Activated T-cell treated with anti-CD3 and anti-CD28 coated beads, Interleukin-2, amount 50 U/mL, for 4 hours (primary cell): ENCODE results near the gene ATG4C. TPM values are rescaled to one million over a fixed set of nuclear protein-coding genes. Genes with fewer than 3 reads are reported as not detected.

Experiments
- ATAC-seq, 2 donors: fragments of 200-7000 bp; cut with Tn5 transposase; one replicate each; pipeline ENCODE4 v1.10.0; 2021
- DNase-seq: peaks from one replicate; pipeline ENCODE4 v3.0.0-alpha.2; 2020
- H3K27me3 Mint-ChIP-seq: one replicate; pipeline ENCODE4 v1.8.0; 2021; ENCODE audit warnings: low read depth, mixed read lengths
- H3K36me3 Mint-ChIP-seq: one replicate; pipeline ENCODE4 v1.8.0; 2022; ENCODE audit warnings: mixed read lengths; ENCODE audit not compliant: insufficient read depth
- H3K4me1 Mint-ChIP-seq: one replicate; pipeline ENCODE4 v1.8.0; 2021; ENCODE audit warnings: low read depth, mixed read lengths
- H3K4me3 Mint-ChIP-seq: one replicate; pipeline ENCODE4 v1.8.0; 2021; ENCODE audit warnings: mild to moderate bottlenecking, moderate library complexity, mixed read lengths
- H3K9me3 Mint-ChIP-seq: one replicate; pipeline ENCODE4 v1.8.0; 2021; ENCODE audit warnings: mixed read lengths
- total RNA-seq, 3 donors: library from RNA; stranded (reverse); gene quantifications; one replicate each; pipeline ENCODE4 v1.2.1, GENCODE V29; 2021

Gene ATG4C
- total RNA-seq, 3 donors from 2014 or later: 7.8 to 15.0 (median 9.4) TPM

GRCh38 chr1:62841587-62842169, 57.7 kb downstream of the ATG4C start:
- DNase-seq (no peak), ATAC-seq (no peak)
- Mint-ChIP-seq H3K27me3 (no peaks in the 10 kb centered on the region), H3K4me1 (no peaks in the 10 kb centered on the region), H3K4me3 (no peak overlapping the region), H3K9me3 (no peaks in the 10 kb centered on the region), H3K36me3 (peaks cover 6% of the 10 kb centered on the region)

- peaks cover 7% of the 10 kb centered on the region for H3K36me3 Mint-ChIP-seq
- H3K27me3 Mint-ChIP-seq: no peaks in the 10 kb centered on the region
- no peaks in the 10 kb centered on the region for H3K9me3 Mint-ChIP-seq
- no peak for DNase-seq
- no peak for ATAC-seq
- no peaks in the 10 kb centered on the region for H3K4me1 Mint-ChIP-seq
- no peak overlapping the region for H3K4me3 Mint-ChIP-seq
Observed at GRCh38 chr1:62844030-62844429, 60.1 kb downstream of the ATG4C start.

- H3K27me3 Mint-ChIP-seq: no peaks in the 10 kb centered on the region
- no peak for ATAC-seq
- no peak overlapping the region for H3K4me3 Mint-ChIP-seq
- H3K36me3 Mint-ChIP-seq: peaks cover 15% of the 10 kb centered on the region
- H3K9me3 Mint-ChIP-seq: no peaks in the 10 kb centered on the region
- DNase-seq: no peak
- H3K4me1 Mint-ChIP-seq: no peaks in the 10 kb centered on the region
Observed at GRCh38 chr1:62849031-62849430, 65.1 kb downstream of the ATG4C start.

- Mint-ChIP-seq H3K4me1 (no peaks in the 10 kb centered on the region), H3K27me3 (no peaks in the 10 kb centered on the region), H3K36me3 (peaks cover 17% of the 10 kb centered on the region), H3K9me3 (no peaks in the 10 kb centered on the region), H3K4me3 (no peak overlapping the region)
- DNase-seq: no peak
- ATAC-seq: no peak
Observed at GRCh38 chr1:62852253-62852652, 68.3 kb downstream of the ATG4C start.

GRCh38 chr1:62856960-62857359, 73.0 kb downstream of the ATG4C start:
- no peak overlapping the region for H3K4me3 Mint-ChIP-seq
- ATAC-seq (no peak), DNase-seq (no peak)
- no peaks in the 10 kb centered on the region for H3K4me1 Mint-ChIP-seq
- H3K36me3 Mint-ChIP-seq: peaks cover 15% of the 10 kb centered on the region
- no peaks in the 10 kb centered on the region for H3K9me3 Mint-ChIP-seq
- no peaks in the 10 kb centered on the region for H3K27me3 Mint-ChIP-seq

- no peaks in the 10 kb centered on the region for H3K4me1 Mint-ChIP-seq
- DNase-seq (no peak), ATAC-seq (no peak)
- H3K27me3 Mint-ChIP-seq: no peaks in the 10 kb centered on the region
- no peaks in the 10 kb centered on the region for H3K36me3 Mint-ChIP-seq
- H3K4me3 Mint-ChIP-seq: no peak overlapping the region
- no peaks in the 10 kb centered on the region for H3K9me3 Mint-ChIP-seq
Observed at GRCh38 chr1:62869217-62869754, 85.4 kb downstream of the ATG4C start.

- H3K27me3 Mint-ChIP-seq: no peaks in the 10 kb centered on the region
- ATAC-seq: no peak
- H3K4me3 Mint-ChIP-seq: no peak overlapping the region
- DNase-seq: no peak
- H3K9me3 Mint-ChIP-seq: no peaks in the 10 kb centered on the region
- no peaks in the 10 kb centered on the region for H3K36me3 Mint-ChIP-seq
- no peaks in the 10 kb centered on the region for H3K4me1 Mint-ChIP-seq
Observed at GRCh38 chr1:62870148-62870547, 86.2 kb downstream of the ATG4C start.

GRCh38 chr1:62875676-62876075, 91.7 kb downstream of the ATG4C start:
- Mint-ChIP-seq H3K27me3 (peaks cover 14% of the 10 kb centered on the region), H3K36me3 (no peaks in the 10 kb centered on the region), H3K4me1 (no peaks in the 10 kb centered on the region), H3K4me3 (no peak overlapping the region), H3K9me3 (peaks cover 6% of the 10 kb centered on the region)
- no peak for ATAC-seq
- DNase-seq: no peak

GRCh38 chr1:62876535-62876934, 92.6 kb downstream of the ATG4C start:
- no peak for DNase-seq
- peaks cover 14% of the 10 kb centered on the region for H3K27me3 Mint-ChIP-seq
- H3K4me1 Mint-ChIP-seq: no peaks in the 10 kb centered on the region
- peaks cover 6% of the 10 kb centered on the region for H3K9me3 Mint-ChIP-seq
- ATAC-seq: no peak
- H3K4me3 Mint-ChIP-seq: no peak overlapping the region
- H3K36me3 Mint-ChIP-seq: no peaks in the 10 kb centered on the region

- DNase-seq: no peak
- Mint-ChIP-seq H3K27me3 (peaks cover 14% of the 10 kb centered on the region), H3K36me3 (no peaks in the 10 kb centered on the region), H3K9me3 (peaks cover 6% of the 10 kb centered on the region), H3K4me1 (no peaks in the 10 kb centered on the region), H3K4me3 (no peak overlapping the region)
- no peak for ATAC-seq
Observed at GRCh38 chr1:62877579-62877978, 93.6 kb downstream of the ATG4C start.

- H3K36me3 Mint-ChIP-seq: no peaks in the 10 kb centered on the region
- peaks cover 6% of the 10 kb centered on the region for H3K9me3 Mint-ChIP-seq
- DNase-seq: no peak
- H3K27me3 Mint-ChIP-seq: peaks cover 14% of the 10 kb centered on the region
- H3K4me3 Mint-ChIP-seq: no peak overlapping the region
- no peaks in the 10 kb centered on the region for H3K4me1 Mint-ChIP-seq
- ATAC-seq: no peak
Observed at GRCh38 chr1:62879962-62880361, 96.0 kb downstream of the ATG4C start.

GRCh38 chr1:62882201-62883104, 98.5 kb downstream of the ATG4C start:
- ATAC-seq (no peak), DNase-seq (no peak)
- no peak overlapping the region for H3K4me3 Mint-ChIP-seq
- H3K27me3 Mint-ChIP-seq: peaks cover 24% of the 10 kb centered on the region
- H3K36me3 Mint-ChIP-seq: no peaks in the 10 kb centered on the region
- H3K9me3 Mint-ChIP-seq: peaks cover 6% of the 10 kb centered on the region
- H3K4me1 Mint-ChIP-seq: no peaks in the 10 kb centered on the region

- no peak for DNase-seq
- Mint-ChIP-seq H3K36me3 (no peaks in the 10 kb centered on the region), H3K9me3 (peaks cover 6% of the 10 kb centered on the region), H3K27me3 (peaks cover 19% of the 10 kb centered on the region), H3K4me3 (no peak overlapping the region), H3K4me1 (no peaks in the 10 kb centered on the region)
- ATAC-seq: no peak
Observed at GRCh38 chr1:62884156-62884740, 100.3 kb downstream of the ATG4C start.

- DNase-seq (no peak), ATAC-seq (no peak)
- Mint-ChIP-seq H3K27me3 (peaks cover 21% of the 10 kb centered on the region), H3K36me3 (no peaks in the 10 kb centered on the region), H3K4me3 (no peak overlapping the region), H3K9me3 (no peaks in the 10 kb centered on the region), H3K4me1 (no peaks in the 10 kb centered on the region)
Observed at GRCh38 chr1:62887799-62888507, 104.0 kb downstream of the ATG4C start.
